GM19468 (cell line): ENCODE results near the gene SLMAP.

Experiments
- ATAC-seq: cut with Tn5 transposase; IDR thresholded peaks from one replicate; pipeline ENCODE4 v1.9.1; 2021; ENCODE audit warnings: mild to moderate bottlenecking, moderate library complexity, moderate number of reproducible peaks; ENCODE audit not compliant: unreplicated experiment; ENCODE audit errors: extremely low read depth

The SLMAP gene

DNA sequence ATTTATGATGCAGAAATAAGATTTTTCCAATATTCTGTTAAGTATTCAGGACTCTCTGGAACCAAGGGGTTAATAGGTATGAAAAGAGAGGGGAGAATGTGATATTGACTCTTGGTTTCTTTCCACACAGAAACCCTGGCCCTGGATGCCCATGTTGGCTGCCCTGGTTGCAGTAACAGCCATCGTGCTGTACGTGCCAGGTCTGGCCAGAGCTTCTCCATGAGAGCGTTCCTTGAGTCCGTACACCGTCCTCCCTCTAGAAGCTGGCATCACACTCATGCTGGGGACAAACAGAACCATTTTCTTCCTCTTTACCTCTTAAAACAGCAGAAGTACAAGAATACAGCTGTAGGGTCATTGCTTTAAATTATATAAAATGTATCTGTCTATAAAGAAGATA, 171.1 kb downstream of the SLMAP start:
- ATAC-seq, result no peak

DNA sequence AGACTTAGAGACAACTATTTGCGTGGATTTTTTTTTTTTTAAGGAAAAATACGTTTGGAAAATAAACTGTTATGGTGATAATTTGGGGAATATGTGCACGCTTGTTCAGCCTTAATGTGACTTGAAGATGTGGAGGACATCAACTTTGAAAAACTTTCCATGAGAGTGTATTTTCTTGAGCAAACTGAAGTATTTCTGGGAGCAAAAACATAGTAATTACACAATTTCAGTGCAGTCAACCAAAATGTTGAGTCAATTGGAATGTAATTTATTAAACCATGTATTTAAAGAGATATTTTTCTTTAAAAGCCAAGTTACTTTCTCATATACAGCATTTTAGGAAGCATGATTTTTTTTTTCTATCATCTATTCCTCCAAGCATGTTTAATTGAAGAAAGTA, 171.8 kb downstream of the SLMAP start:
- no peak for ATAC-seq

DNA sequence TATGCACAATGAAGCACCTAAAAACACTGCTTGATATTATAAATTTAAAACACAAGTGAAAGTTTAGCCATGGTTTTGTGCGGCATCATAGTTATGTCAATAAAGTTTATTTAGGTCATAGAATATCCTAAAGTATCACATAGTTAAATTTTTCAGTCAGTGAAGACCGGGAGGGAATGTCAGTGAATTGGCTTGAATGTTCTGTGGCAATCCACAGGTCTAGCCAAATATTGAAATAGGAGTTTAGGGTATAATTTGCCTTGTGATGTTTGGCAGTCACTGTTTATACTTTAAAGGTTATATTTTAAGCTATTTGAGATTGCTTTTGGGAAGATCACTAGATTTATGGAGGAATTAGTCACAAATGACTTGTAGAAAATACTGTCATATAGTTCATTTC, 172.4 kb downstream of the SLMAP start:
- ATAC-seq, result no peak

DNA sequence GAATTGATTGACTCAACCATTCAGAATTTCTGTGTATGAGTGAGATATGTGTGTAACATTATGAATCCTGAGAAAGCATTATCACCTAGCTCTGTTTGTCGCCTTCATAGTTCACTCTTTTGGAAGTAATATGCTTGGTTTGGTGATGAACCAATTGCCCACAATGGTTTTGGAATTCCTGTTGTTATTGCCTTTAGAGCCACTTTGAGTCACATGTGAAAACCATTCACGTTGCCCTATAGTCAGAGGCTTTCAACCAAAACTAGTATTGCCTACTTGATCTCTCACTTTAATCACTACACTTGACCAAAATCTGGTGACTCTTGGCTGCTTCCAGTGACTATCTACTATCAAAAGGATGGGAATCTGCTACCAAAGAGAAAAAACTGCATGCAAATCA, 173.9 kb downstream of the SLMAP start:
- ATAC-seq, result no peak

DNA sequence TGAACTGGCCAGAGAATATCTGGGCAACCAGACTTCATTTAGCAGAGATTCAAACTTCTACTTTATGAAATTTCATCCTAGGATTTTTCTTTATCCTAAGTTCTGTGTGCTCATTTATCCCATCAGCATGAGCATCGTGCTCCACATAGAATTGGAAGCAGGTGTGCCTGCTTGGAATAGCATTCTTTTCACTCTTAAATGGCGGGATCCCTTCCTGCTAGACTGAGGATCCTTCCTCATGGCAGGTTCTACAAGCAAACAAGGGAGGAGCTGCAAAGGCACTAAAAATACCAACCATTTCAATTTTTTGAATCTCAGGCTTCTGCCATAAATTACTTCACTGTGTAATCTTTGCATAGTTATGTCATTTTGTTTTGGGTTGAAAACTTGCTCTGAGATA, 177.5 kb downstream of the SLMAP start:
- ATAC-seq, result no peak

DNA sequence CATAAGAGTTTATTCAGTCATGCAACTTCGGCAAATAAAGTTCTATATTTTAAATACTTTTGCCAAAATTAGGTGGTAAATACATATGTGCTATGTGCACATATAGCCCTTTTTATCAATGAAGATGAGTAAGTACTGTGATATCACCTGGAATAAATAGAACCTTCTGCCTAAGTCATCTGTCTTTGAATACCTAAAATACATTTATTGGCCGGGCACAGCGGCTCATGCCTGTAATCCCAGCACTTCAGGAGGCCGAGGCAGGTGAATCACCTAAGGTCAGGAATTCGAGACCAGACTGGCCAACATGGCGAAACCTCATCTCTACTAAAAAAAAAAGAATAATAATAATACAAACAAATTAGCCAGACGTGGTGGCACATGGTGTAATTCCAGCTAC, 178.3 kb downstream of the SLMAP start:
- no peak for ATAC-seq

DNA sequence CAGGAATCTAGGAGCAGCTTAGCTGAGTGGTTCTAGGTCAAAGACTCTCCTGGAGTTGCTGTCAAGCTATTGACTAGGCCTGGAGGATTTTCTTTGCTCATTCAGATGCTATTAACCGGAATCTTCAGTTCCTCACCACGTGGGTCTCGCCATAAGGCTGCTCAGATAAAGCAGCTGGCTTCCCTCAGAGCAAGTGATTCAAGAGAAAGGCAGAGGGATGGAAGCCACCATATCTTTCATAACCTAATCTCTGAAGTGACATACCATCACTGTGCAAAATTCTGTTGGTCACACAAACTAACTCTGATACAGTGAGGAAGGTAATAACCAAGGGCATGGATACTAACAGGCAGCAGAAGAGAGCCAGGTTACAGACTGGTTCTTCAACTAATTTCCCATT, 179.4 kb downstream of the SLMAP start:
- ATAC-seq, result no peak

DNA sequence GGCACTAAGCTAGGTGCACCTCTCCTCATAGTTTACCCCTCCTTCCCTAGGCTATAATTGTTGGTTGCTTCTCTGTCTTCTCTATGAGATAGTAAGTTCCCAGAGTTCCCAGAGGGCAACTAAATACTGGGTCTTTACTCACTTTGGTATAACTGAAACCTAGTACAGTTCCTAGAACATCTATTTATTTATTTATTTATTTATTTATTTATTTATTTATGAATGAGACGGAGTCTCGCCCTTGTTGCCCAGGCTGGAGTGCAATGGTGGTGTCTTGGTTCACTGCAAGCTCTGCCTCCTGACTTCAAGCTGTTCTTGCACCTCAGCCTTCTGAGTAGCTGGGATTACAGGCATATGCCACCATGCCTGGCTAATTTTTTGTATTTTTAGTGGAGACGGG, 181.0 kb downstream of the SLMAP start:
- no peak for ATAC-seq

DNA sequence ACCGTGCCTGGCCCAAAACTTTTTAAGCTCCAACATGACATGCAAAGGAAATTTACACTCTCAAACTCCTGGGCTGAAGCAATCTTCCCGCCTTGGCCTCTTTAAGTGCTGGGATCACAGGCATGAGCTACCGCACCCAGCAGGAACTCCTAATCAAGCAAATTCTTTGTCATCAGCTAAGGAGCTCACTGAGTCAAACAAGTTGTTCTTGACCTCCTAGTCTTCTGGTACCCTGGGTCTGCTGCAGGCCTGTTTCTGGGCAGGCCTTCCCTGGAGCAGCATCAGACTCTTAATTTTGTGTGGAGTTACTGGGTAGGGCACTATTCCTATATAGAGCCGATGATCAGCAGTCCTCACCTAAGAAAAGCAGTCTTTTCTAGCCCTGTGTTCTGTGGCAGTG, 183.7 kb downstream of the SLMAP start:
- ATAC-seq, result no peak

DNA sequence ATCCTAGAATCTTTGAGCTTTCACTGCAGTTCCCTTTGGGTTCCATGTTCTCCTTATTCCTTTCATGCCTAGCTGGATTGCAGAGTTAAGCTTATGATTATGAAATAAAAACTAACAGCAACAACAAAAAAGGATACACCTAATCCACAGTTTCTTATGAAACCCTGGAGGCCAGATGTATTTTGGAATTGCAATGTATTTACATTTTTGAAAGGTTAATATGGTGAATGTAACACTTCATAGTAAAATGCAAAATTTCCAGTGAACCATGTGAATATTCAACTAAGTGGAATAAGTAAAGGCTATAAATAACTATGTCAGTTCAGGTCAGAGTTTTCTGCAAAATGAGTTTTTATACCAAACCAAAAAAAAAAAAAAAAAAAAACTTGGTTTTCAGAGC, 186.3 kb downstream of the SLMAP start:
- no peak for ATAC-seq

DNA sequence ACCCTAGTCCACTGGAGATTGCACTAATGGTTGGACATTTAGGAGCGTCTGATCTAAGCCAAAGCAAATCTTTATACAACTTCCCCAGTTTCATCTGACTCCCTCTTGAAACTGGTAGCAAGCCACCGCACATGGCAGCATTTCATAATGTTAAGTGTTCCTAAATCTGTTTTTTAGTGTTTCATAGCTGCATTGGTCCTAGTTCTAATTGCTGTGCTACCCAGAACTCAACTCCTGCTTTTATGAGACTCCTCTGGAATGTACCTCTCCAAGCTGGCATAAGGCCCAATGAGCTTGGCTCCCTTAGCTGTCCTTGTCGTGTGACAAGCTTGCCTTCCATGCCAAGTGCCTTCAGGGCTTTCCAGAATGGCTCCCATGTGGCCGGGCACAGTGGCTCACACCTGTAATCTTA, 186.8 kb downstream of the SLMAP start:
- no peak for ATAC-seq

DNA sequence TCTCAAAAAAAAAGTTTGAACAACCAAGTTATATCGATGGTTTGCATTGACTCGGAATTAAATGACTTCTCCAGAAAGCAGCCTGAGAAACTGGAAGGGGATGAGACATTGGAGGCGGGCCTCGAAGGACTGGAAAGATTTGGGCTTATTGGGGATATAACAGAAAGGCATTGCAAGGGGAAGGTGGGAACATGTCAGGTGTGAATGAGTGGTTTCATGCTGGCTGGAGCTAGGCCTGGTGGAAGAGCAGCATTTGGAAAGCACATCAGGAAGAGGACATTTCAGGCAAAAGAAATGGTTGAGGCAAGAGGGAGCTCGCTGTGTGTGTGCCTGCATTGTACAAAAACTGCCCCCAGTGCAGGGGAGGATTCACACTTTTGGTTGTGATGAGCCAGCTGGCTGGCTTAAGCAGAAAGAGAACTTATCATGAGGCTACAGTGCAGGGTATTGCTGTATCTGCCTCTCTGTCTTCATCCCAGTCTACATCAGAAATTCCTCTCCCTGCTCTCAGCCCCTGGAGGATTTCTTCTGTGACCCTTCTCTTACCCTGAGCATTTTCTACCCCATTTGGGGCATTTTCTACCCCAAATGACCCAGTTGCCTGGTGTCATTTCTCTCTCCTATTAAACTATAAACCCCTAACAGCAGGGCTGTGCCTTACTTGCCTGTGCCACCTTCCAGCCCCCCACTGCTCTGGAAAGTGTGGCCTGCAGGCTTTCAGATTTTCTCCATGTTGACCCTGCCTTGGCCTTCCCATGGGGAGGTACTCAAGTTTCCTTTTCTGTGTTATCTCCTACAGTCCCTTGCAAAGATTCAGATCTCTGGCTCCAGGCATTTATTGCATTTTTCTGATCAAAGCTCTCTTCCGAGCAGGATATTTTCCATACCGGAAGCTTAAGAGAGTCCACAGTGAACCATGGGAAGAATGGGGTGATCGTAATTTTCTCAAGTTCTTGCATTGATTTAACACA, 187.7 kb downstream of the SLMAP start:
- no peak for ATAC-seq

DNA sequence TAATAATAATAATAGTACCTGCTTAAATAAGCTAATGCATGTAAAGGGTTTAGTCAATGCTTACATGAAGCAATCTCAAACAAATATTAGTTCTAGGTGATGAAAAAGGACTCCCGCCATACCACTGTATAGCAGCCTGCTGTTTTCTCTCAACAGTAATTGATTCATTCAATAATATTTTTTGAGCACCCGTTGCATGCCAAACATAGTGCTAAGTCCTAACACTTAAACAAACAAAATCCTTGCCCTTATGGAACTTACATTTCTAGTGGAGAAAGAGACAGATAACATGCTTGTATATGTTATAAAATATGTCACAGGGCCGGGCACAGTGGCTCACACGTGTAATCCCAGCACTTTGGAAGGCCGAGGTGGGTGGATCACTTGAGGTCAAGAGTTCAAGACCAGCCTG, 190.9 kb downstream of the SLMAP start:
- ATAC-seq, result no peak

DNA sequence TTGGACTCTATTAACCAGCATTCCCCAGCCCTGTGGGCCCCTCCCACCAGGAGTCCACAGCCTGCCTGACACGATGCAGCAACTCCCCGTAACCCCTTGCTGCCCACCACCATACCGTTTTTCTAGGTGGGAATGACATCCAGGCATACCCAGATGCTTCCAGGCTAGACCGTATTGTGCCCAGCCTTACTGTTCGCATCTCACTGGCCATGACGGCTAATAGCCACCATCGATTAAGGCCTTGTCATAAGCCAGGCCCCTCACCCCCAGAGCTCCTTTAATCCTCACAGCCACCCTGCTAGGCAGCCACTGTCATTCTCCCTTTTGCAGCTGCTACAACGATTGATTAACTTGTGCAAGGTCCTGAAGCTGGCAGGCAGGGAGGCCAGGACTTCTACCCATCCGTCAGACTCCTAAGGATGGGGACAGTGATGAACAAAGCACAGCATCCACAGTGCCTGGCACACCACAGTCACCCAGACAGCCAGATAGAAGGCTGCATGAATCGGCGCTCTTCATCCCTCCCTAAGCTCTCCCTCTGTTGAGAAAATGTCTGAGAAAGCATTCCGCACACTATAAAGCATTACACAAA, 192.1 kb downstream of the SLMAP start:
- no peak for ATAC-seq

DNA sequence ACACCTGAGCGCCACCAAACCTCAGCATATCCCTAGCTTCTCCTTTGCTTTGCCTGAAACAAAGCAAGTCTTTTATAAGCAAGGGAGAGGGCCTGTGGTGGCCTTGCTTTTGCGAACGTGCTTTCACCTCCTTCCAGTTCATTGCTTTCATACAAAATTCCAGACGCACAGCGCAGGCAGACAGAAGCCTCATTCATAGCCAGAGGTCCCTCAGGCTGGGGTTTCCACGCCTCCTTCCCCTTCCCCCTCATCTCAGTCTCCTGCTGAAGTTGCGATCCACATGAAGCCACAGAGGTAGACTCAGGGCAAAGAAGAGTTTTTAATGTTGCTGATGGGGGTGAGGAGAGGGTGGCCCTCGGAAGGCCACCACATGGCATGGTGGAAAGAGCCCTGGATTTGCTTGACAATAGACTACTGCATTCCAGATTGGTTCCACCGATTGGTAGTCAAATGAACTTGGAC, 192.7 kb downstream of the SLMAP start:
- no peak for ATAC-seq

DNA sequence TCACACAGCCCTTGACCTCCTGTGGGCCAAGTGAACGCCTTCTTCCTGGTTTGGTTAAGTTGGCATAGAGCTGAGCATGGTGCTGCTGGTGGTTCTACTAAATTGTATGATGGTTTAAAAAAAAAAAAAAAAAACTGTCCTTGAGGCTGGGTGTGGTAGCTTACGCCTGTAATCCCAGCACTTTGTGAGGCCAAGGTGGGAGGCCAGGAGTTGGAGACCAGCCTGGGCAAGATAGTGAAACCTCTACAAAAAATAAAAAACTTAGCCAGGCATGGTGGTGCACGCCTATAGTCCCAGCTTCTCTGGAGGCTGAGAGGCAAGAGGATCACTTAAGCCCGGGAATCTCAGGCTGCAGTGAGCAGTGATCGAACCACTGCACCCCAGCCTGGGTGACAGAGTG, 193.2 kb downstream of the SLMAP start:
- no peak for ATAC-seq

DNA sequence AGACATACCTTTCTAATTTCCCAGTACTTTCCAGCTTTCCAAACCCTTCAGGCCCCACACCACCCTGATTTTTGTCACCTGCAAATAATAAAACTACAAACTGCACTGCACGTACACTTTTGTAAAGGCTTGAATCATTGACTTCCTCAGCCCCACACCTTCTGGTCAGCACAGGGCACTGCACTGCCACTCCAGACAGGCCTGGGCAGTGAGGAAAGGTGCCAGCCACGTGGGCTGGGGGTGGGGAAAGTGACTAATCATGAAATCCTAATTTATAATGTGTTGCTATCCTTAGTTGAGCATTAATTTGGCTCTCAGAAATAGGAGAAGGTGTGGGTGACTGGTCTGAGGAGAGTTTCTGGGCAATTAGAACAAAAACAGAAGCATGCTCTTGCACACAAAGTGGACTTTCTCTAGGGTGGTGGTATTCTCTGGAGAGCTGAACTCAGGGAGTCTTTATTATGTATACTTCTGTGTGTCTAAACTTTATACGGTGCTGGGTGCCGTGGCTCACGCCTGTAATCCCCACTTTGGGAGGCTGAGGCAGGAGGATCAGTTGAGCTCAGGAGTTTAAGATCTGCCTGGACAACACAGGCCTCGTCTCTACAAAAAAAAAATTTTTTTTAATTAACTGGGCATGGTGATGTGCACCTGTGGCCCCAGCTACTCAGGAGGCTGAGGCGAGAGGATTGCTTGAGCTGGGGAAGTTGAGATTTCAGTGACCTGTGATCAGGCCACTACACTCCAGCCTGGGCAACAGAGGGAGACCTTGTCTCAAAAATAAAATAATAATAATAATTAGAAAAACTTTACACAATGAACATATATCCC, 193.9 kb downstream of the SLMAP start:
- no peak for ATAC-seq

DNA sequence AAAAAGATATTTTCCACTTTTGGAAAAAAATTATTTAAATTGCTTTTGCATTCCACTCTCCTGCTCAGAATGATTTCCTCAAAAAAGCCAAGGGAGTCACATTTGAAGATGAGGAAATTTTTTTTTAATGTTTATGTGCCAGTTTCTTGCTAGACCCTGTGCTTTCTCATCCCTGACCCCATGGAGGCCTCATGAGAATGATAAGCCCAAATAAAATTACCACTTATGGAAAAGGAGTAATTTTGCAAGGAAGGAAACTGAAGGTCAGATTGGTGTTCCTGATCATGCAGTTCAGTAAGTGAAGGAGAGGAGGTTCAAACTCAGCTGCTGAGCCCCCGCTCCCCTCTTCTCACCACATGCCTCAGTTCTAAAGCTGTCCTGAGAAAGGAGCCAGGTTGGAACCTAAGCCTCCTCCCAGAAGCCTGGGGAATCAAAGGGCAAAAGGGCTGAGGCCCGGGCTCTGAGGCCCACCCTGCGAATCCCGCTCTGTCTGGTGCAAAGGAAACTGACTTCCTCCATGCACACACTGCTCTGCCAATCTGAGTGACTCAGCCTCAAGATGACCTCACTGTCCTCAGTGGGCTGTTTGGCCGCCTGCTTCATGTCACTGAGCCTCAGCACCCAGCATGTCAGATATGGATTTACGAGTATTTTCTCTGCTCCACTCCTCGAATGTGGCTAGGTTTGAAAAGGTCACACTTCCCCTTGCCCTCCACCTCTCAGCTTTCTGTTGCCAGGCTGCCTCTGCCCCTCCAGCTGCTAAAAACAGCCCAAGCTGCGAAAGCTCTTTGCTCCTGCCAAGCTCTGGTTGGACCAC, 195.2 kb downstream of the SLMAP start:
- ATAC-seq, result no peak

DNA sequence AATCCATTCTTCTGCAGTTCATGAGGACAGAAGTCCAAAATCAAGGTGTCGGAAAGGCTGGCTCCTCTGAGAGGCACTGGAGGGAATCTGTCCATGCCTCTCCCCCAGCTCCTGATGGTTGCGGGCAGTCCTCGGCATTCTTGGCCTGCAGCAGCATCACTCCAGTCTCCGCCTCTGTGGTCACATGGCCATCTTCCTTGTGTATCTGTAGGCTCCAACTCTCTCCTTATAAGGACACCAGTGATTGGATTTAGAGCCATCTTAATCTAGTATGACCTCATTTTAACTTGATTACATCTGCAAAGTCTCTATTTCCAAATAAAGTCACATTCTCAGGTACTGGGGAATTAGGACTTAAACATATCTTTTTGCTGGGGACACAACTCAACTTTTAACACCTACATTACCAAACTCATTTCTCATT, 196.1 kb downstream of the SLMAP start:
- no peak for ATAC-seq

DNA sequence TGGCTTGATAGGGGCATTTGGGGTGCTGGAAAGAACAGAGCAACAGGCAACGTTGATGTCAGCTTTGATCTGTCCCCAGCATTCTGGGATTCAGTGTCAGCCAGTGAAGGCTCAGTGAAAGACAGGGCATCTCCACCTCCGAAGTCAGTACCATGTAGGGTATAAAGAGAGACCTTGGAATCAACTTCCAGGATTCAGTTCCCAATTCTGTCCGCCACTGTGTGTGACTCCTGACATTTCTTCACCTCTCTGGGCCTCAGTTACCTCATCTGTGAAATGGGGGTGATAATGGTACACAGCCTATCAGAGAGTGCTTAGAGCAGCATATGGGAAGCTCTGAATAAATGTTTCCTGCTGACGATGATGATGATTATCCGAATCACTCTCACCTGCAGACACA, 196.5 kb downstream of the SLMAP start:
- ATAC-seq, result no peak
